Naive thymus-derived CD4-positive, alpha-beta T cell (primary cell): ENCODE data around the gene HMCN1. TPM values are rescaled to one million over a fixed set of nuclear protein-coding genes. Genes with fewer than 3 reads are reported as not detected.

Experiments used
- ATAC-seq: fragments of 150-1000 bp; cut with Tn5 transposase; 2 replicates; pipeline ENCODE4 v1.10.0; 2021; ENCODE audit warnings: mild to moderate bottlenecking, moderate library complexity
- CTCF ChIA-PET: fragments of 350-600 bp; sonication (Branson Sonifier 250); formaldehyde crosslinking; loops from one replicate; lab custom pipeline; 2021; ENCODE audit warnings: antibody characterized with exemption; lab: Charles Lee
- POLR2A ChIA-PET: fragments of 350-600 bp; sonication (Branson Sonifier 250); formaldehyde crosslinking; loops from one replicate; lab custom pipeline; 2021; ENCODE audit warnings: antibody characterized with exemption, inconsistent platforms; lab: Charles Lee
- DNase-seq, 9 donors: peaks; one replicate each; pipeline versions ENCODE4 v3.0.0 to v3.0.0-alpha.2; 2020 to 2022; ENCODE audit warnings: mixed read lengths in 1 of 9
- H3K27ac ChIP-seq: one replicate; pipeline ENCODE4 v1.7.0; 2013; ENCODE audit warnings: mild to moderate bottlenecking, low read depth, low read length, moderate library complexity
- H3K27me3 ChIP-seq, 2 donors: one replicate each; pipeline ENCODE4 v1.7.0; 2013; ENCODE audit warnings: low read length in 2 of 2, mild to moderate bottlenecking in 2 of 2, moderate library complexity in 2 of 2; ENCODE audit not compliant: control insufficient read depth in 2 of 2, insufficient read depth in 2 of 2
- H3K36me3 ChIP-seq, 3 experiments: 1 replicate in 2 of 3; 2 replicates in 1 of 3; pipeline ENCODE4 v1.7.0; 2013; ENCODE audit warnings: low read length in 3 of 3, mild to moderate bottlenecking in 3 of 3, moderate library complexity in 1 of 3; ENCODE audit not compliant: insufficient read depth in 3 of 3, control insufficient read depth in 2 of 3
- H3K4me1 ChIP-seq, 2 donors: one replicate each; pipeline ENCODE4 v1.7.0; 2013; ENCODE audit warnings: low read length in 2 of 2, mild to moderate bottlenecking in 2 of 2, moderate library complexity in 1 of 2; ENCODE audit not compliant: control insufficient read depth in 2 of 2, insufficient read depth in 2 of 2
- H3K4me3 ChIP-seq: 2 replicates; pipeline ENCODE4 v1.7.0; 2013; ENCODE audit warnings: mild to moderate bottlenecking, low read length
- H3K9me3 ChIP-seq, 3 experiments: 1 replicate in 2 of 3; 2 replicates in 1 of 3; pipeline ENCODE4 v1.7.0; 2013; ENCODE audit warnings: low read length in 3 of 3; ENCODE audit not compliant: control insufficient read depth in 2 of 3
- H3K27ac Mint-ChIP-seq, 9 donors: one replicate each; pipeline ENCODE4 v1.8.0; 2020 to 2022; ENCODE audit warnings: mixed read lengths in 9 of 9, mild to moderate bottlenecking in 8 of 9, moderate library complexity in 5 of 9, inconsistent platforms in 2 of 9
- H3K27me3 Mint-ChIP-seq, 5 donors: one replicate each; pipeline ENCODE4 v1.8.0; 2021 to 2022; ENCODE audit warnings: mixed read lengths in 5 of 5, mild to moderate bottlenecking in 1 of 5
- H3K36me3 Mint-ChIP-seq, 5 donors: one replicate each; pipeline ENCODE4 v1.8.0; 2020 to 2022; ENCODE audit warnings: mixed read lengths in 5 of 5, mild to moderate bottlenecking in 3 of 5, inconsistent platforms in 1 of 5
- H3K4me1 Mint-ChIP-seq, 7 donors: one replicate each; pipeline ENCODE4 v1.8.0; 2020 to 2022; ENCODE audit warnings: mixed read lengths in 7 of 7, mild to moderate bottlenecking in 3 of 7, inconsistent platforms in 1 of 7
- H3K4me3 Mint-ChIP-seq, 10 donors: one replicate each; pipeline ENCODE4 v1.8.0; 2020 to 2022; ENCODE audit warnings: mild to moderate bottlenecking in 10 of 10, mixed read lengths in 10 of 10, moderate library complexity in 6 of 10, inconsistent platforms in 2 of 10
- H3K9me3 Mint-ChIP-seq, 11 donors: one replicate each; pipeline ENCODE4 v1.8.0; 2020 to 2022; ENCODE audit warnings: mixed read lengths in 11 of 11, mild to moderate bottlenecking in 4 of 11, inconsistent platforms in 1 of 11, moderate library complexity in 1 of 11
- intact Hi-C, 2 donors: fragments of 100-400 bp; cut with micrococcal nuclease; formaldehyde crosslinking; loops; one replicate each; pipeline ENCODE4 v1.15.1; 2023
- polyA plus RNA-seq, 2 donors: library from polyadenylated mRNA; unstranded; fragments of 300-500 nt; fragmentation: Illumina TruSeq; gene quantifications; one replicate each; pipeline ENCODE4 v1.2.3, GENCODE V29; 2021
- total RNA-seq, 6 experiments: library from RNA in 5 of 6; stranded (reverse) in 5 of 6; gene quantifications; 1 replicate in 5 of 6; 2 replicates in 1 of 6; pipeline ENCODE4 v1.2.3 and lab custom pipeline; 2021 to 2026

Gene HMCN1
- total and polyA plus RNA-seq, 7 experiments from 2014 or later, result under 0.01 to 0.19 (median 0.16) TPM; not detected in 3

DNA sequence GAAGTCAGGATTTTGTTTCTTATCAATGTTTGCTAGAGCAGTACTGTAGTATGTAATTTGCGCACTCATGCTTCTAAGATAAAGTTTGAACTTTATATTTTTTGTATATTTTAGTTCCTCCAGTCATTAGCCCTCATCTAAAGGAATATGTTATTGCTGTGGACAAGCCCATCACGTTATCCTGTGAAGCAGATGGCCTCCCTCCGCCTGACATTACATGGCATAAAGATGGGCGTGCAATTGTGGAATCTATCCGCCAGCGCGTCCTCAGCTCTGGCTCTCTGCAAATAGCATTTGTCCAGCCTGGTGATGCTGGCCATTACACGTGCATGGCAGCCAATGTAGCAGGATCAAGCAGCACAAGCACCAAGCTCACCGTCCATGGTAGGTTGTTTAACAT lies 388.6 kb downstream of the HMCN1 start:
- no peak for ATAC-seq
- CTCF ChIA-PET, result no interaction called here
- H3K36me3 ChIP-seq, result no peaks in the 10 kb centered on the region
- no peaks in the 10 kb centered on the region for H3K27me3 ChIP-seq
- no peaks in the 10 kb centered on the region for H3K4me1 ChIP-seq
- H3K4me3 ChIP-seq, result no peak overlapping the region
- POLR2A ChIA-PET, result no interaction called here
- DNase-seq, result no peak
- H3K27me3 Mint-ChIP-seq, result peaks cover 5 to 13% (median 8%) of the 10 kb centered on the region in 5 donors
- no peak overlapping the region for H3K27ac Mint-ChIP-seq
- H3K4me1 Mint-ChIP-seq, result peaks cover 0 to 1% (median 0%) of the 10 kb centered on the region in 7 donors
- no peak overlapping the region for H3K27ac ChIP-seq
- H3K4me3 Mint-ChIP-seq, result no peak overlapping the region
- intact Hi-C loops, result no loop called here
- no peaks in the 10 kb centered on the region for H3K9me3 Mint-ChIP-seq
- H3K36me3 Mint-ChIP-seq, result no peaks in the 10 kb centered on the region
- H3K9me3 ChIP-seq, result no peaks in the 10 kb centered on the region

GRCh38 chr1:186125035-186125434 lies 390.8 kb downstream of the HMCN1 start:
- no peak for ATAC-seq
- no peak overlapping the region for H3K27ac Mint-ChIP-seq
- H3K9me3 Mint-ChIP-seq, result no peaks in the 10 kb centered on the region
- intact Hi-C loops, result no loop called here
- Histone ChIP-seq H3K4me1 (no peaks in the 10 kb centered on the region), H3K27me3 (no peaks in the 10 kb centered on the region), H3K27ac (no peak overlapping the region), H3K36me3 (no peaks in the 10 kb centered on the region), H3K4me3 (no peak overlapping the region), H3K9me3 (no peaks in the 10 kb centered on the region)
- ChIA-PET CTCF (no interaction called here), POLR2A (no interaction called here)
- no peak overlapping the region for H3K4me3 Mint-ChIP-seq
- H3K27me3 Mint-ChIP-seq, result peaks cover 5 to 13% (median 8%) of the 10 kb centered on the region in 5 donors
- DNase-seq, result no peak
- no peaks in the 10 kb centered on the region for H3K36me3 Mint-ChIP-seq
- peaks cover 0 to 1% (median 0%) of the 10 kb centered on the region in 7 donors for H3K4me1 Mint-ChIP-seq

DNA sequence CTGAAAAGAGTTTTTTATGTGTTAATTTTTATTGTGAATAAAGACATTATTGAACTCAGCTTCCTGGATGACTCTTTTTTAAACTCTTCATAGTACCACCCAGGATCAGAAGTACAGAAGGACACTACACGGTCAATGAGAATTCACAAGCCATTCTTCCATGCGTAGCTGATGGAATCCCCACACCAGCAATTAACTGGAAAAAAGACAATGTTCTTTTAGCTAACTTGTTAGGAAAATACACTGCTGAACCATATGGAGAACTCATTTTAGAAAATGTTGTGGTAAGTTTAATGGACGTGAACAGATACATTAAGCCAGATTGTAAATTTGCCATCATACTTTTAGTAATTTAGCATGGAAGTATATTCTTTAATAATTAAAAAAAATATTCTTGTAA lies 391.3 kb downstream of the HMCN1 start:
- H3K4me3 Mint-ChIP-seq, result no peak overlapping the region

DNA sequence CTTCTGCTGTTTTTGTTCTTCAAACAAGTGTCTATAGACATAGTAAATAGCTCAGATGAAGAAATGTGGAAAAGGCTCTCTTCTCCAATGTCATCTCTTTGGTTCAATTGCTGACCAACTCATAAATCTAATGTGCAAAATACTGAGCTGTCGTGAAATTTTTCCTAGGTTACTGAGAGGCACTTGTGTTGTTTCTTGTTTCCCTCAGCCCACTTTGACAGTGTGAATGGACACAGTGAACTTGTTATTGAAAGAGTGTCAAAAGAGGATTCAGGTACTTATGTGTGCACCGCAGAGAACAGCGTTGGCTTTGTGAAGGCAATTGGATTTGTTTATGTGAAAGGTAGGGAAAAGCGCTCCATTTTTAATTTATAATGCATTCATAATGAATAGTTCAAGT lies 395.6 kb downstream of the HMCN1 start:
- no peak for ATAC-seq
- no peak for DNase-seq
- no peak overlapping the region for H3K27ac Mint-ChIP-seq
- H3K36me3 ChIP-seq, result no peaks in the 10 kb centered on the region
- no peaks in the 10 kb centered on the region for H3K9me3 ChIP-seq
- H3K9me3 Mint-ChIP-seq, result no peaks in the 10 kb centered on the region
- H3K27ac ChIP-seq, result no peak overlapping the region
- no peak overlapping the region for H3K4me3 ChIP-seq
- H3K4me1 Mint-ChIP-seq, result peaks cover 0 to 1% (median 0%) of the 10 kb centered on the region in 7 donors
- no peak overlapping the region for H3K4me3 Mint-ChIP-seq
- CTCF ChIA-PET, result no interaction called here
- peaks cover 0 to 7% (median 0%) of the 10 kb centered on the region in 5 donors for H3K27me3 Mint-ChIP-seq
- no peaks in the 10 kb centered on the region for H3K27me3 ChIP-seq
- POLR2A ChIA-PET, result no interaction called here
- H3K36me3 Mint-ChIP-seq, result no peaks in the 10 kb centered on the region
- intact Hi-C loops, result no loop called here
- H3K4me1 ChIP-seq, result no peaks in the 10 kb centered on the region

More for the DNA sequence above, 391.3 kb downstream of the HMCN1 start:
- H3K4me3 ChIP-seq, result no peak overlapping the region
- Mint-ChIP-seq H3K4me1 (peaks cover 0 to 1% (median 0%) of the 10 kb centered on the region in 7 donors), H3K36me3 (no peaks in the 10 kb centered on the region), H3K9me3 (no peaks in the 10 kb centered on the region), H3K27me3 (peaks cover 5 to 13% (median 8%) of the 10 kb centered on the region in 5 donors), H3K27ac (no peak overlapping the region)
- POLR2A ChIA-PET, result no interaction called here
- no peaks in the 10 kb centered on the region for H3K27me3 ChIP-seq
- CTCF ChIA-PET, result no interaction called here
- H3K36me3 ChIP-seq, result no peaks in the 10 kb centered on the region
- H3K9me3 ChIP-seq, result no peaks in the 10 kb centered on the region
- no peaks in the 10 kb centered on the region for H3K4me1 ChIP-seq
- ATAC-seq (no peak), DNase-seq (no peak)
- H3K27ac ChIP-seq, result no peak overlapping the region
- intact Hi-C loops, result no loop called here

DNA sequence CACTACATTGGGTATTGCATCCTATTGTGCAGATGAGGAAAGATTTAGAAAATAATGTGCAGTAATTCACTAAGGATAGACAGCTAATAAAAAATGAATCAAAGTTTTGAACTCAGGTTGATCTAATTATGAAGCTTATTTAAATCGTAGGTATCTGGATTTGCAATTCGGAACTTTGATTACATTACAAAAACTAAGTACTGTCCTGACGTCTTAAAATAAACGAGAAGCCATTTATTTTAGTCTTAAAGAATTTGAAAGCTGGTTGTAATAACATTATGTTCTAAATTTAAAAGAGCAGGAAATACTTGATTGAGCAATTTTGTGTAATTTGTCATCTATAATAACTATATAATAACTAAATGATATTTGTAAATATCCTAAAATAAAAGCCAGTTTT lies 404.9 kb downstream of the HMCN1 start:
- ChIA-PET CTCF (no interaction called here), POLR2A (no interaction called here)
- DNase-seq (no peak), ATAC-seq (no peak)
- intact Hi-C loops, result no loop called here
- H3K27ac ChIP-seq, result no peak overlapping the region
- peaks cover 0 to 4% (median 0%) of the 10 kb centered on the region in 11 donors for H3K9me3 Mint-ChIP-seq
- H3K27ac Mint-ChIP-seq, result no peak overlapping the region
- H3K4me1 ChIP-seq, result no peaks in the 10 kb centered on the region
- H3K36me3 ChIP-seq, result no peaks in the 10 kb centered on the region
- no peaks in the 10 kb centered on the region for H3K9me3 ChIP-seq
- no peaks in the 10 kb centered on the region for H3K4me1 Mint-ChIP-seq
- peaks cover 0 to 9% (median 4%) of the 10 kb centered on the region in 5 donors for H3K27me3 Mint-ChIP-seq
- H3K4me3 Mint-ChIP-seq, result no peak overlapping the region
- H3K36me3 Mint-ChIP-seq, result no peaks in the 10 kb centered on the region
- no peak overlapping the region for H3K4me3 ChIP-seq
- no peaks in the 10 kb centered on the region for H3K27me3 ChIP-seq

DNA sequence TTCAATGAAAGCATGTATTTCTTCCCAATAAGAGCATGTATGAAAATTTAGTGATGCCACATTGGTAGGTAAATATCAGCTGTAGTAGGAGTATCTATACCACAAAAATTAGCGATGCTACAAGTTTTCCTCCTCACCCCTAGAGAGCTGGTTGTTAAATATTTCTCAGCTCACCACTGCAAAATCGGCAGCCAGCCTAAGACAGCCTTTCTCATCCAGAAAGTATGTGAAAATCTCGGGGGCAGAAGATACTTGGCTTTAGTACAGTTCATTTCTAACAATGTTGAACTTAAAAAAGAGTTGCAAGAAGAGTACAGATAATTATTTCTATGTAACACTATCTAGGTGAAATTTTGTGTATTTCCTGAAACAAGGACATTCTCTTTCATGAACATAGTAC lies 405.5 kb downstream of the HMCN1 start:
- Histone ChIP-seq H3K27ac (no peak overlapping the region), H3K36me3 (no peaks in the 10 kb centered on the region), H3K9me3 (no peaks in the 10 kb centered on the region), H3K4me3 (no peak overlapping the region), H3K4me1 (no peaks in the 10 kb centered on the region), H3K27me3 (no peaks in the 10 kb centered on the region)
- DNase-seq (no peak), ATAC-seq (no peak)
- Mint-ChIP-seq H3K27ac (no peak overlapping the region), H3K9me3 (peaks cover 0 to 4% (median 0%) of the 10 kb centered on the region in 11 donors), H3K4me3 (no peak overlapping the region), H3K4me1 (no peaks in the 10 kb centered on the region), H3K36me3 (no peaks in the 10 kb centered on the region), H3K27me3 (peaks cover 0 to 15% (median 7%) of the 10 kb centered on the region in 5 donors)
- intact Hi-C loops, result no loop called here
- POLR2A ChIA-PET, result no interaction called here
- CTCF ChIA-PET, result no interaction called here

- ATAC-seq (no peak), DNase-seq (no peak)
- H3K9me3 Mint-ChIP-seq, result peaks cover 0 to 6% (median 0%) of the 10 kb centered on the region in 11 donors
- H3K27ac ChIP-seq, result no peak overlapping the region
- H3K4me1 Mint-ChIP-seq, result peaks cover 0 to 3% (median 0%) of the 10 kb centered on the region in 7 donors
- H3K36me3 ChIP-seq, result no peaks in the 10 kb centered on the region
- H3K4me1 ChIP-seq, result no peaks in the 10 kb centered on the region
- ChIA-PET CTCF (no interaction called here), POLR2A (no interaction called here)
- no peak overlapping the region for H3K4me3 ChIP-seq
- no peaks in the 10 kb centered on the region for H3K27me3 ChIP-seq
- H3K27me3 Mint-ChIP-seq, result peaks cover 0 to 15% (median 7%) of the 10 kb centered on the region in 5 donors
- H3K4me3 Mint-ChIP-seq, result no peak overlapping the region
- intact Hi-C loops, result no loop called here
- H3K27ac Mint-ChIP-seq, result no peak overlapping the region
- H3K36me3 Mint-ChIP-seq, result no peaks in the 10 kb centered on the region
- H3K9me3 ChIP-seq, result no peaks in the 10 kb centered on the region
Observed at GRCh38 chr1:186142159-186142558, 408.0 kb downstream of the HMCN1 start.
